Hematopoietic multipotent progenitor cell treated with erythropoietin and hydrocortisone succinate and interleukin-3 and kit ligand, for 4 days (in vitro differentiated cells): ENCODE results near the gene SETD5.

ENCODE experiments used
- DNase-seq: peaks from one replicate; pipeline ENCODE4 v3.0.0-alpha.2; 2015

The SETD5 gene

GRCh38 chr3:9397332-9397905 is at the start of gene SETD5:
Gene SETD5, plus strand, starts transcription at chr3:9397615. Its CDS starts 31,324 bp downstream, at chr3:9428939.
- peak; percentile 99 for DNase-seq

GRCh38 chr3:9347887-9348286 is 49.5 kb upstream of the SETD5 start:
- no peak for DNase-seq

GRCh38 chr3:9349321-9350117 is 47.9 kb upstream of the SETD5 start:
- DNase-seq: no peak

GRCh38 chr3:9351709-9352126 is 45.7 kb upstream of the SETD5 start:
- DNase-seq: no peak

- DNase-seq: peak; percentile 85
Observed at GRCh38 chr3:9352917-9353752, 44.3 kb upstream of the SETD5 start.

- no peak for DNase-seq
Observed at GRCh38 chr3:9361691-9362388, 35.6 kb upstream of the SETD5 start.

GRCh38 chr3:9362731-9363530 is 34.5 kb upstream of the SETD5 start, which contains the start of gene THUMPD3:
Gene THUMPD3, plus strand, starts transcription at chr3:9363054. Its CDS starts 2,015 bp downstream, at chr3:9365069.
- DNase-seq: peak; percentile 97

- DNase-seq: no peak
Observed at GRCh38 chr3:9369508-9369907, 27.9 kb upstream of the SETD5 start.

- peak; percentile 72 for DNase-seq
Observed at GRCh38 chr3:9373465-9373864, 23.9 kb upstream of the SETD5 start.

GRCh38 chr3:9377981-9378380 is 19.4 kb upstream of the SETD5 start:
- no peak for DNase-seq

- no peak for DNase-seq
Observed at GRCh38 chr3:9379327-9379726, 18.1 kb upstream of the SETD5 start.

GRCh38 chr3:9380014-9380413 is 17.4 kb upstream of the SETD5 start:
- DNase-seq: no peak

GRCh38 chr3:9384141-9384828 is 13.1 kb upstream of the SETD5 start:
- no peak for DNase-seq

- DNase-seq: no peak
Observed at GRCh38 chr3:9385187-9386077, 12.0 kb upstream of the SETD5 start.

- DNase-seq: no peak
Observed at GRCh38 chr3:9386078-9386459, 11.3 kb upstream of the SETD5 start.

GRCh38 chr3:9386501-9387321 is 10.7 kb upstream of the SETD5 start:
- DNase-seq: no peak

GRCh38 chr3:9387322-9387655 is 10.1 kb upstream of the SETD5 start:
- no peak for DNase-seq

GRCh38 chr3:9388142-9388541 is 9.3 kb upstream of the SETD5 start:
- no peak for DNase-seq

GRCh38 chr3:9388562-9389272 is 8.7 kb upstream of the SETD5 start:
- no peak for DNase-seq
